T1000 (cell line): Measurements from ENCODE around the gene OR10G8.
"Not testable (repeated sequence)": the region's sequence is repeated elsewhere in the genome, so short reads cannot be mapped to it uniquely, and the experiment has no call there.

Source experiments
- DNase-seq: peaks from one replicate; lab custom pipeline; 2025; ENCODE audit warnings: mixed read lengths; lab: John Stamatoyannopoulos, UW

The OR10G8 gene, protein sequence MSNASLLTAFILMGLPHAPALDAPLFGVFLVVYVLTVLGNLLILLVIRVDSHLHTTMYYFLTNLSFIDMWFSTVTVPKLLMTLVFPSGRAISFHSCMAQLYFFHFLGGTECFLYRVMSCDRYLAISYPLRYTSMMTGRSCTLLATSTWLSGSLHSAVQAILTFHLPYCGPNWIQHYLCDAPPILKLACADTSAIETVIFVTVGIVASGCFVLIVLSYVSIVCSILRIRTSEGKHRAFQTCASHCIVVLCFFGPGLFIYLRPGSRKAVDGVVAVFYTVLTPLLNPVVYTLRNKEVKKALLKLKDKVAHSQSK

DNA sequence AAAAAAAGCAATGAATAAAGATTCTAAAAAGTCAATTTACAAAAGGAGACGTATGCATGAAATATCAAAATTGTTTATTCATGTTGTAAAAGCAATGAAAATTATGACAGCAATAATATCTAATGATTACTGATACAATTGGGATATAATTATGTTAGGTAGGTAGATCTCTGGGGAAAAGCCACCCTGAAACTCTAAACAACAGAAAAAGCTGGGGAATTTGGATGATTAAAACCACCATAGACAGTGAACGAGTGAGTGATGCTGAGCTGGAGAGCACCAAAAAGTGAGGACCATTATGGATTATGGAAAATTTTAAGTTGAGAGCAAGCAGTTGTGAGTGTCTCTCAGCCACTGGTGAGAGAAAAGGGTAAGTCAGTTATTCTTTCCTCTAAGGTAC, at the start of gene OR10G8:
OR10G8 (plus strand) TSS at position 301 of the 400 bp plus-strand sequence. CDS start 2,825 bp downstream, outside the sequence.
- DNase-seq = no peak

DNA sequence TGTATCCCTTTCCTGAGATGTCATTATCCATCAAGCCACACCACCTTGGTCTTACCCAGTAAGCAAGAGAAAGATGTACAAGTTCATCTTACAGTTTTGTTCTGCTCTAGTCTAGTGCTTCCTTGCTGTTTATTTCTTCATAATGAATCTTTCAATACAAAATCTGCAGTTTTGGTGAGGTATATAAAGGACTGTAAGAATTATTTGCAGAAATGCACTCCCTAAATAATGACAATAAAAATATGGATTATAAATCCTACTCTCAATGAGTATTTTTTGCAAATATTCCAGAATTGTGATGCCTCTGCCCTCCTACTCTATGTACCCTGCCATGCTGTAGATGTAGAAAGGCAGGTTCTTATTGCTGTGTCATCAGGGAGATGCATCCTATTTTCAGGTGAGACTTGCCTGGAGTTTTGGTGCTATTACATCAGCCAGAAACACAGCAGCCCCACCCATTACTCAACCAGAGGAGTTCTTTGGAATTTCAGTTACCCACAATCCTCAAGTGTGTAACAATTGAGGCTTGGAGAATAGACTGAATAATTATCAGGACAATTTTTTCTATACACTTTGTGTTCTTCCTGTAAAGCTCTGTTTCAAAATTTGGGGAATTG, 48.8 kb upstream of the OR10G8 start, which contains the start of gene OR10S1:
OR10S1 (minus strand) TSS at position 51 of the 617 bp plus-strand sequence. CDS start 117 bp downstream, outside the sequence.
- no peak for DNase-seq

DNA sequence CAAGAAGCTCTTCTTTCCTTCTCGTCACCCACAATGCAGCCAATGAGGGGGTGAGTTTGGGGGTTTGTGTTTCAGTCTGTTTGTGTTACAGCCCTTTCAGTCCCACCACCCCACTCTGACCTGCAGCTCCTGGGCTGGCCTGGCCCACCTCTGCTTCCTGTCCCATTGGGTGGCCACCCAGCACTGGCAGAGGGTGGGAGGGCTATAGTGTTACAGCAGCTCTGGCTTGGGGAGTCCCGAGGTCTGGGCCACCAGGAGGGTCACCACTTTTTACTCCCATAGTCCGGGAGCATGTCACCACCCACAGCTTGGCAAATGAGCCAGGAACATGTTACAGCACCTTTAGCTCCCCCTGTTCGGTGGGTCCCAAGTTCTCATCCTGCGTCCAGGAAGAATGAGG, 47.3 kb upstream of the OR10G8 start:
- DNase-seq = no peak

DNA sequence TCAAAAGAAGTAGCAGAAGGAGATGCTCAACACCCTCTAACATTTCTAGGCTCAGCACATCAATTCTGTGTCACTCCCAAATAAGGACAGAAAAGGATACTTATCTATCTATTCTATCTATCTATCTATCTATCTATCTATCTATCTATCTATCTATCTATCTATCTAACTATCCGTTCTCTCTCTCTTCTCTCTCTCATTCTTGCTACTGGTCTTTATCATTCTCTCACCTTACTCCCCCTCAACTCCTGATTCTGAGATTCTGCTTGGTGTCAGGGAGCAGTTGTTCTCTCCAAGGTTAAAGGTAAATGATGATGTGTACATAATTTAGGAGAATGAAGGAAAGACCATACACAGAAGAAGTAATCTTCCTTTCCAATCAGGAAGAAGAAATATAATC, 31.5 kb upstream of the OR10G8 start, which contains the start of gene OR10G6:
OR10G6 (minus strand) TSS at position 43 of the 400 bp plus-strand sequence; CDS start at position 43, 0 bp downstream.
- DNase-seq = no peak

DNA sequence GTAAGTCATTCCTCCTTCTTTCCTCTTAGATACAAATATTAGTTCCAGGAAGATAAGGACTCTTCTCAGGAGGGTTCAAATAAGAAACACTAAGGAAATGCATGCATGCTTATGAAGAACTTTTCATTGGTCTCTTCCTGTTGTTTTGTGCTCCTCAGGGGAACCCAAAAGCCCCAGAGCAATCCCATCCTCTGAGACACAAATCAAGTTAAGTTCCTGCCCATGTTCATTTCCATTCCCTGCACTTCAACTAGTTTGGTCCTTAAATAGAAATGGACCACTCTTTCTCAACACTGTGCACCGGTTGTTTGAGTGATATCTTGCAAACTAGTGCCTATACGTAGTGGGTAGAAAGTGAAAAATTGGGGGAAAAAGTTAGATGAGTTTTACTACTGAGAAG, 13.9 kb upstream of the OR10G8 start, which contains the start of gene OR10G4:
OR10G4 (plus strand) TSS at position 301 of the 400 bp plus-strand sequence. CDS start 2,578 bp downstream, outside the sequence.
- no peak for DNase-seq

DNA sequence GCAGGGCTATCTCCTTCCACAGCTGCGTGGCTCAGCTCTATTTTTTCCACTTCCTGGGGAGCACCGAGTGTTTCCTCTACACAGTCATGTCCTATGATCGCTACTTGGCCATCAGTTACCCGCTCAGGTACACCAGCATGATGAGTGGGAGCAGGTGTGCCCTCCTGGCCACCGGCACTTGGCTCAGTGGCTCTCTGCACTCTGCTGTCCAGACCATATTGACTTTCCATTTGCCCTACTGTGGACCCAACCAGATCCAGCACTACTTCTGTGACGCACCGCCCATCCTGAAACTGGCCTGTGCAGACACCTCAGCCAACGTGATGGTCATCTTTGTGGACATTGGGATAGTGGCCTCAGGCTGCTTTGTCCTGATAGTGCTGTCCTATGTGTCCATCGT, 10.8 kb upstream of the OR10G8 start:
- not testable (repeated sequence) for DNase-seq

DNA sequence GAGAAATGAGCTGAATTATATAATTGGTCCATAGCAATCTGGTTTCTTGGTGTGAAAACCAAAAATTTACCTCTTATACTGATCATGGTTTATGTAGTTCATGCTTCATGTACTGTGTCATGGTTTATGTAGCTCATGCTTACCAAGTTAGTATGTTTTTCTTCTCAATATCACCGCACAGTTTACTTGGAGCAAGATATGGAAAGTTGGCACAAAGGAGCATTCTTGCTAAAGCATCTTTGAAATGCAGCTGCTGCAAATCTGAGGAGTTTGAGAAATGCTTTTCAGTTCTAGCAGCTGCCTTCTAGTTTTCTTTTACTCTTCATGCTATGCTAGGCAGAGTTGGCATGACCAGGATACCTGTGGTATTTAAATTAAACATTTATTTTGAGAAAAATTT, 10.1 kb downstream of the OR10G8 start:
- no peak for DNase-seq

DNA sequence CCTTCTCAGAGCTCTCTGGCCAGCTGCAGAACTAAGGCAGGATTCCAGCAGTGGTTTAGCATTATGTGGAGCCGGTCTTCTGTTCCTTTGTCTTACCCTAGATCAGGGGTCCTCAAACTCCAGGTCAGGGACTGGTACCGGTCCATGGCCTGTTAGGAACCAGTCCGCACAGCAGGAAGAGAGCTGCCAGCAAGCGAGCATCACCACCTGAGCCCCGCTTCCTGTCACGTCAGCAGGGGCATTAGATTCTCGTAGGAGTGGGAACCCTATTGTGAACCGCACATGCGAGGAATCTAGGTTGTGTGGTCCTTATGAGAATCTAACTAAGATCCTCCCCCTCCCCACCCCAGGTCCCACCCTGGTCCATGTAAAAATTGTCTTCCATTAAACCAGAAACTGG, 13.0 kb downstream of the OR10G8 start:
- no peak for DNase-seq

DNA sequence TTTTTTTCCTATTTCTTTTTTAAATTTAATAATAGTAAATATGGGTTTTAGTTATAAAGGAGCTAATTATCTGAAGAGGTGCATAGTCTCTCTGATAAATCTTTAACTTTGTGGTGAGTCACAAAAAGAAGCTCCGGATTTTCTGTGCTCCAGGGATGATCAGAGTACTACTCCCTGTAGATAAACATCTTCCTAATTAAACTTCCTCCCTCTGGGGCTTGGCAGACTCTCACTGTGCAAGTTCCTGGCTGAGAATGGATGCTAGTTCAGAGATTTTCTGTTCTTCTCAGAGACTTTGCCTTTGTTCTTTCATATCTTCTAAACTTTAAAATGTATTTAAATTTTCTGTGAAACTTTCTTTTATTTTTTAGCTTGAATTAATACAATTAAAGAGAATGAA, 14.7 kb downstream of the OR10G8 start, which contains the start of gene OR10G7:
OR10G7 (minus strand) TSS at position 72 of the 400 bp plus-strand sequence. CDS start 2,324 bp downstream, outside the sequence.
- DNase-seq = no peak

DNA sequence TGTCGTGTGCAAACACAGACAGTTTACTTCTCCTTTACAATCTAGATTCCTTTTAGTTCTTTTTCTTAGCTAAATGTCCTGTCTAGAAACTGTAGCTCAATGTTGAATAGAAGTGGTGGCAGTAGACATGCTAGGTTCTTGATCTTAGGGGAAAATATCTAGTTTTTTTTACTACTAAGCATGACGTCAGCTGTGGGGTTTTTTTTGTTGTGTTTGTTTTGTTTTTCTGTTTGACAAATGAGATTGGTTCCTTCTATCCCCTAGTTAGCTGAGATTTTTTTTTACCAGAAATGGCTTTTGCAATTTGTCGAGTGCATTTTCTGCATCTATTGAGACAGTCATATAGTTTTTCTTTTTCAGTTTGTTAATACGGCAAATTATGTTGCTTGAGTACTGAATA, 16.8 kb downstream of the OR10G8 start:
- DNase-seq = no peak

DNA sequence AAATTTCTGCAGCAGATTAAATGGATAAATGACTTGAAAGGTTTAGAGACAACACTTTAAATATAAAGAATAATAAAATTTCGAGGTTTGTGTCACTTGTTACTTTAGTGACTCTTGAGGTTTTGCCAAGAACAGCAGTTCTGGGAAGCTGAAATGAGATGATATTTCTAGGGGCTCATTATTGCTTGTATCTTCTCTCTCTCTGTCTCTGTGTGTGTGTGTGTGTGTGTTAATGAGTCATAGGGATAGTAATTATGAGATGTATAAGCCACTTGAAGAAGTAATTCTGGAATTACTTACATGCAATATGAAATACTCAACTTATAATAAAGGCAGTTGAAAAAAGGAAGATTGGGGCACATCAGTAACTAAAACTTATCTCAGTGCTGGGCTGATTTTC, 24.1 kb downstream of the OR10G8 start:
- no peak for DNase-seq

DNA sequence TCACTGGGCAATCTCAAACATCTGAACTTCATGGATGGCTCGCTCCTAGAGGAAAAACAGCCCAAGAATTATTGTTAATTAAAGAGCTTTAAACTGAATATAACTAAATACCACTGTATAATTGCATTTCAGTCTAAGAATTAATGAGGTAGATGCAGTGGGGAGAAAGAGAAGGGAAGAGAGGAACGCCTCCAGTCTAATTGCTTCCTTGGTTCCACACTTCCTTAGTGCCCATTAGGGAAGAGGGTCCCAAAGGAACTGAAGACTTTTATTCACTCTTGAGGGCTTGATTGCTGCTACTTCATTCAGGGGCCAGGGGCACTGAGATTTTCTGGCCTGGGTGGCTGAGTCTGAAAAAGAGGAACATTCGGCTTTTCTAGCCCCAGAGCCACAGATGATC, 26.4 kb downstream of the OR10G8 start:
- DNase-seq = no peak

DNA sequence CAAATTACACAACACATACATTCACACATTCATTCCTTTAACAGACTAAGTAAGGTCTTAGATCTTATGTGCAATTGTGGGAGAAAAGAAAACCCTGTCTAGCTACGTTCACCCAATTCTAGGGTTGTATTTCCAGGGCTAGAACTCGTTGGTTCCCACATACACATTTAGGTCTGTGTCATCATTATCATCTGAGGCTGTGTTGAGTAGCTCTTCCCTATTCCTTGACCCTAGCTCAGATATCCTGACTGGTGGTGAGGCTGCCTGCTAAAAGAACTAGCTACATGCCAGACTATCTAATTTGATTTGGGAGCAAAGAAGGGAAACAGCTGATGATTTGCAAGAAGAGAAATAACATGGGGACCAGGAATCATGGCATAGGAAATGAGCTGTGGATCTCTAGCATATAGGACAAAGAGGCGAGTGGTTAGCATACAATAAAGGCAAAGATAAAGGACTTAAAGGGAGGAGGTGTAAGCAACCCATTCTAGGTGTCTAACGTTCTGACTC, 42.1 kb downstream of the OR10G8 start:
- no peak for DNase-seq

DNA sequence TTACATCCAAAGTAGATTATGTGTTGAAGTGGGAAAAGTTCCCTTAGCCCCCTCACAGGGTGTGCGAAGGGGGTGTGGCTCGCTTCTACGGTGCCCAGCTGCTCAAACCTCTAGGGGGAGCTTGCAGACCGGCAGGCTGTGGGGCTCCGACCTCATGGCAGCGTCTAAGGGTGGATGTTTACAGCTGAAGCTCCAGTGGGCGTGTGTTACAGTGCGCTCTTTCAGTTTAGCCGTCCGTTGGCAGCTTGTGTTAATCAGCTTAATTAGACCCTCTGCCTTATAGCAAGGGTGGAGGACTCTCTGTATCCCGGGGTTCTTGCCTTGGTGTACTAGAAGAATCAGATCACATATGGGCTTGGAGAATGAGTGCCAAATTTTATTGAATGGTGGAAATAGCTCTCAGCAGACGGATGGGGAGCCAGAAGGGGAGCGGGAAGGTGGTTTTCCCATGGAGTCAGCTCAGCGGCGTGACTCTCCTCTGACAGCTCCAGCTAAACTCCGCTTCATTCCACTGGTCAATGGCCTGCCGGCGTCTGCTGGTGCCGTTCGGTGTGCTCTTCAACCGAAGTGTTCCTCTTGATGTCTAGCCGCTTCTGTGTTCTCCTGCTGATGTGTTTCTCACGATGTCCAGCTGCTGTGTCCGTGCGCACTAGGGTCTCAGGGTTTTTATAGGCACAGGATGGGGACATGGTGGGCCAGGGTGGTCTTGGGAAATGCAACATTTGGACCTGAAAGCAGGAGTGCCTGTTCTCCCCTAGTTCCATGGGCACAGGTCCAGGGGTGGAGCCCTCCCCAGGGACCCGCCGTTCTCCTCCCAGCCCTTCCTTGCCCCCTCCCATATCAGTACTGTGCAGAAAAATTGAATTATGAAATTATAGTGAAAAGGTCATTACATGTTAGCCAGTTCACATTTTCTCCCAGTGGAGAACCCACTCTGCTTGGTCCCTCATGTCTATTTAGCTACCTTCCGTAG, 43.1 kb downstream of the OR10G8 start:
- DNase-seq = peak; percentile 15

DNA sequence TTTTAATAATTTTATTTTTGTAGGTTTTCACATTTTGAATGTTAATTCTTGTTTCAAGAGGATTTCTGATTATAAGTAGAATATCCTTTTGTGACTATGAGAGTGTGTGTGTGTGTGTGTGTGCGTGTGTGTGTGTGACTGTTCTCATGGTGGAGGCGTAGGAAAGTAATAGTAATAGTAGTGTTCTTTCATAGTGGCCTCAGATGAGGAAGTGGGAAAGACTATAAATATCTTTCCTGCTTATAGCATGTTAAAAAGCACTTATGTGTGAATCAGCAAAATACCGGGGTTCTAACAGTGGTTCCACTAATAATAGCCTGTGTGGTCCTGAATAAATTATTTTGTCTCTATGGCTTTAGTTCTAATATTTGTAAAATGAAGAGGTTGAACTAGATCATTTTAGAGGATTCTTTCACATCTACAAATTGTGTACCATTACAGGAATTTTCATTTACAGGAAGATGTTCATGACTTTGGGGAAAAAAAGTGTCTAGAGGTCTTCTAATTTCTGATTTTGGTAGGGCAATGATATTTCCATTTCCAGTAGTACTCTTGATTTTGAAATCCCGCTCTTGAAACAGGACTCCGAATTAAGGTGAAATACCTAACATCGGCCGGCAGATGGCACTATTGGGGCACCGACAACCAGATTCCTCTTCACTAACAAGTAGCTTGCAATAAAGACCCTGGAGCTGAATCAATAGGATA, 44.5 kb downstream of the OR10G8 start:
- DNase-seq = peak; percentile 43

DNA sequence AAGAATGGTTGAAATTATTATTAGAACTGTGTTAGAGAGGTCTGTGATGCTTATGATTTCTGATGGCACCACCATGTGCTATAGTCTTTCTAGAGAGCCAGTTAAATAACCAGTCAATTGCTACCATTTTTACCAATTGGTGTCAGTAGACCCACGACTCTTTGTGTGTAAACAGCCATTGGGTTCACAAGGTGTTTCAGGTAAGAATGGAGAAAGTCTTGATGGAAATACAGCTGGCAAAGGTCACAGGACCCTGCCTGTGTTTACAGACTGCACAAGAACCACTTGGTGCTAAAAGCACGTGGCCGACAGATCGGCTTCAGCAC, 45.0 kb downstream of the OR10G8 start:
- DNase-seq = no peak

DNA sequence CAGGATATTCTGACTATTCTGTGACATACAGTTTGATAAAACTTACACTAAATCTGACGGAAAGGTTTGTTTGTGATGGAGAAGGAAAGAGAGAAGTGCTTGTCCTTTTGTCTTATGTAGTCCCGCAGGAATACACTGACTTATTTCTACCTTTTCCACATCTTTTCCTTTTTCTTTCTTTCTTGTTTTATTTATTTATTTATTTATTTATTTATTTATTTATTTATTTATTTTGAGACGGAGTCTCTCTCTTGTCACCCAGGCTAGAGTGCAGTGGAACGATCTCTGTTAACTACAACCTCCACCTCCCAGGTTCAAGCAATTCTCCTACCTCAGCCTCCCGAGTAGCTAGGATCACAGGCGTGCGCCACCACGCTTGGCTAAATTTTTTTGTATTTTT, 45.5 kb downstream of the OR10G8 start:
- no peak for DNase-seq

DNA sequence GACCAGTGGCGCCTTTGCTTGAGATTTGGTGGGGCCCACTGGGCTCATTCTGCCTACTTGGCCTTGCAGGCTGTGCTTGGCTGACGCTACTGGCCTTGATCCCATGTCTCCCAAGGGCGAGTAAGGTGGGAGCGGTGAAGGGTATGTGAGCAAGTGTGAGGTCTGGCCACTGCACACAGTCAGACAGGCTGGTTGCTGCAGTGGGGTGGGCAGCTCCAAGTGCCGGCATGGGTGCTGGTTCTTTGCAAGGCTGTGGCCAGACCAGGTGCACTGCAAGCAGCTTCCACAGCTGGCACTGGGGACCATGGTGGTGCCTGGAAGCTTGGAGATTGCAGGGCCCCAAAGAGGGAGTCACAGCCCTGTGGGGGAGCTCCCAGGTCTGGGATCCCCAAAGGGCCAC, 48.0 kb downstream of the OR10G8 start:
- no peak for DNase-seq

DNA sequence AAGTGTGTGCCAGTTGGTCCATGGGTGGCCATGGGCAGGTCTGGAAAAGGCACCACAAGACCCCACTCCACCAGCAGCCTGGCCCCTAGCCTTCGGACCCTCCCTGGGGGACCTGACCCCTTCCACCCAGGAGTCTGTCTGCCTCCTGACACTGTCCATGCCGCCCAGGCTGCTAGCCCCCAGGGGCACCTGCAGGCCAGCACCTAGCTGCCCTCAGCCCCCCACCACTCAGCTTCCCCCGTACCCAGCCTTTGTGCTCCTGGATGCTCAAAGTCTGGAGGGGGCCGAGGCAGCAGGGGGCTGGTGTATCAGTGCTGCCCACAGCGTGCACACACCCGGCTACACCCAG, 48.9 kb downstream of the OR10G8 start:
- DNase-seq = no peak

DNA sequence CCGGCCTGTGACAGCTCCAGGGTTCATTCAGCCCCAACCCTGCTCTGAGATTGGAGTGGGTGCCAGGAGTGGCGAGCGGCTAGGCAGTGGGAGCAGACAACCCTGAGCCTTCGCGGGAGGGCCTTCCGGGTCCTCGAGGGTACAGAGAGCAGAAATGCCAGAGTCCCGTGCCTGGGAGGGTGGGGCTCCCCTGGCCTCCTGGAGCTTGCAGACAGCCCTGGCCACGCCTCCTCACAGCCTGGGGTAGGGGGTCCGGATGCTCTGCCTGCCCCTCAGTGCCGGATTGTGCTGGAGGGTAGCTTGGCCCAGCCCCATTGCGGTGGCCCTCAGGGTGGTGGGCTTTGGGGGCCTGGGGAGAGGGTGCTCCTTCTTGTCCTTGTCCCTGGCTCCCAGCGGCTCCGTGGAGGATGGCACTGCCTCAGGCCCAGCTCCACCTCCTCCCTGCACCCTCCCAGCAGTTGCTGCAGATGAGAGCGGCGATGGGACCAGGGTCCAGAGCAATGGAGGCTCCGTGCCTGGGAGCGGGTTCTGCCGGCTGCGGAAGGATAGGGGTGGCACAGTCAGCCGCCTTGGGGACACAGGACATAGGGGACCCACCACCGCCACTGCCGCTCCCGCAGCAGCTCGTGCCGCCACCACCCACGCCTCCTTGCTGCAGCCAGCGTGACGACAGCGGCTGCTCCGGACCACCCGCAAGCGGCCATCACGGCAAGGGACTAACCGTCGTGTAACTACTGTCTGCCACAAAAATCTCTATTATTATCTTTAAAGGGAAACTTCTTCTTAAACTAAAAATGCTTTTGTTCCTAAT, 49.4 kb downstream of the OR10G8 start:
- DNase-seq = peak; percentile 4

DNA sequence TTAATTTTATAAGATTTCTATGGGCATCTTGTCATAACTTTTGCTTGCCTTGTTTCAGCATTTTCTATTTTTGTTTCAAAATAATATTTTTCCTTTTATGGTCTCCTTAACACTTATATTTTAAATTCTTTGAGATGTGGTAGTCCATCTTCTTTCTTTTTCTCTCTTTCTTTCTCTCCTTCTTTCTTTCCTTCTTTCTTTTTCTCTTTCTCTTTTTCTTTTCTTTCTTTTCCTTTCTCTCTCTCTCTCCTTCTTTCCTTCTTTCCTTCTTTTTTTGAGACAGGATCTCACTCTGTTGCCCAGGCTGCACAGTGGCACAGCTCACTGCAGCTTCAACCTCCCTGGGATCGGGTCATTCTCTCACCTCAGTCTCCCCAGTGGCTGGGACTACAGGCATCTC, 50.7 kb downstream of the OR10G8 start:
- no peak for DNase-seq
